ENCODE data around the gene RNF115.

The RNF115 gene

DNA sequence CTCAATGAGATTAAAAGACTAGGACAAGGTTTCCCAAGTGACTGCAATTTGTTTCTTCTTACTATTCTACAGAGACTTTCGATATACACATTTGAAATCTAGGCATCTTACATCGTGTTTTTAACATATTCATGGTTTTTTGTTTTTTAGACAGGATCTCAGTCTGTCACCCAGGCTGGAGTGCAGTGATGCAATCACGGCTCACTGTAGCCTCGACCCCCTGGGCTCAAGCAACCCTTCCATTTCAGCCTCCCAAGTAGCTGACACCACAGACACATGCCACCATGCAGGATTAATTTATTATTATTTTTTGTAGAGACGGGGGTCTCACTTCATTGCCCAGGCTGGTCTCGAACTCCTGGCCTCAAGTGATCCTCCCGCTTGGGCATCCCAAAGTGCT lies 118.3 kb downstream of the RNF115 start:
- no peak for DNase-seq

DNA sequence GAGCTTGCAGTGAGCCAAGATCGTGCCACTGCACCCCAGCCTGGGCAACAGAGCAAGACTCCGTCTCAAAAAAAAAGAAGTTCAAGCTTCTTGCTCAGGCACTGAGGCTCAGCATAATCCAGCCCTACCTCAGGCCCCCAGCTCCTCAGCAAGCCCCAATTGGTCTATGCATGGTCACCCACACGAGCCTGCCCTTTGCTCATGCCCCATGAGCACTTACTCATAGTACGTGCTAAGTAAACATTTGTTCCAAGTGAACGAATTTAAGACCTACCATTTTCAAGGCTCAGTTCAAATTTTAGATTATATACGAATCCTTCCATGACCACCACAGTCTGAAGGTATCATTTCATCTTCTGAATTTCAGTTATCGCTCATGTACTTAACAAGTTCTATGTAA lies 121.1 kb downstream of the RNF115 start:
- no peak for DNase-seq

DNA sequence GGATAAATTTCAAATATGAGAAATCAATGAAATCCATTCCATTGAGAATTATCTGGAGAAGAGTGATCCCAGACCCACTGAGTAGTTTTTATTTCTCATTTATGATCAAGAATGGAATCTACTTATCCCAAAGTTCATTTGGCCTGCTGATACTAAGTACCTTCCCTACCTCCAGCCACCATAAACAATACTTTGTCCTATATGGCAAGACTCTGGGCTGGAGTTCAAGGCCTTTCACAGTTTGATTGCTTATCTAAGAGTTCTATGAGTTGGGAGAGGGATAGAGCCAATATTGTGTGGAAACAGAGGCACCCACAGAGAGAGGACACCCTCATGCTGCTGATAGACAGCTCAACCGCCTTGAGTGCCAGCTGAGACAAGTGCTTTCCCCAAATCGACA lies 121.8 kb downstream of the RNF115 start:
- DNase-seq = no peak

DNA sequence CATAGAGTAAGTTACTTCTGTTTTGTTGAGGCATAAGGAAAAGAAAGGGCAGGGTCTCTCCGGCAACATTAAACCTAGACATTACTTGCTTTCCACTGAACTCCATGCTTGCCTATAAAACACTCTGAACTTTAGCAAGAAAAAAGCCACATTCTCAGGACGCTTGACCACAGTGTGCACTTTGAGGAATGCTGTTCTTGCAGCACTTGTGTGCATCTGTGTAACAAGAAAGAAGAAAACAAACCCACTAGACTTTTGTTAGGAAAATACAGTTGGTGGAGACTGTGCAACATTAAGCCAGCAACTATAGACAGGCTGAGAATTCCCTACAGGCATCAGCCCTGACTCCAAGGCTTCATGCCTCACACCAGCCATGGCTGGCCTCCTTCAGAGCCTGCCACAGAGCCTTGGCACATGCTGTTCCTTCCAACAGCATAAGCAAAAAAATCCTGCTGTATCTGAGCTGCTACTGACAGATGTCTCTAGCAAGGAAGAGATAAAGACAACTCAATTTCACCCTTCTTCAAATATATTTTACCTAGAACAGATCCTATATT lies 122.5 kb downstream of the RNF115 start:
- no peak for DNase-seq

DNA sequence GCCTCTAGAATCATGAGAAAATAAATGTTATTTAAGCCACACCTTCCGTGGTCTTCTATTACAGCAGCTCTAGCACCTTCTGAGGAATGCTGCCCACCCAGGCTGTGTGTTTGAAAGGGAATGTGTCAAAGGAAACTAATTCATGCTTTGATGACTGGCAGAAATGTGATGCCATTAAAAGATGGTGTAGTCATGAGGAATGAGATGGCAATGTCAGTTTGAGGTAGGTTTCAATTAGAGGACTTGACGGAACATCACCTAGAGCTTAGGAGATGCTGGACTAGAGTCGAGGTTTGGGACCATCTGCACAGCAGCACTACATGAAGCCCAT lies 127.3 kb downstream of the RNF115 start:
- no peak for DNase-seq

DNA sequence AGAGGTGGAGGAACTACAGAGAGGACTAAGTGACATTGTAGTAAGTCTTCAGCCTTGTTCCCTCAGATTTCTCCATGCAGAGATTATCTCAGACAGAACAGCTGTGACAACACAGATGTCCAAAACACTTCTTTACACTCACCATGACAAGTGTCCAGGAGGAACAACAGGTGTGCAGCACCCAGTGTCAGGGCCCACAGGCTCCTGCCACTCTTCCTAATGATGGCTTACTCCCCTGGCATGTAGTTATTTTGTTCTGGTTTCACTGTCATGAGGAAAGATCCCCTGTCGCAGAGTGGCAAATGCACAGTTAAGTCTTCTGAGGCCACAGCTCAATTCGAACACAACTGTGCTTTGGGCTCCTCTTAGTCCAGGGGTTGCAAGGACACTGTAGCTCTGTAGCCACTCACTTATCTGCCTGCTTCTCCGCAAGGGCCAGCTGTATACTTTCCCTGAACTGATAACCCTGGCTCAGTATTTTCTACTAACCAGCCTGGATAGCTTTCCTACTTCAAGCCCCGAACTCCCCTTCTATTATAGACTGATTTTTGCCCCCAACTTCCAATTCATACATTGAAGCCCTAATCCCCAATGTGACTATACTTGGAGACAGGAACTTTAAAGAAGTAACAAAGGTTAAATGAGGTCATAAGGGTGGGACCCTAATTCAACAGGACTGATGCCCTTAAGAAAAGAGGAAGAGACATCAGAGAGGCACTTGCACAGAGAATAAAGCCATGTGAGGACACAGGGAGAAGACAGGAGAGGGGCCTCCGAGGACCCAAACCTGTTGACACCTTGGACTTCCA lies 127.9 kb downstream of the RNF115 start:
- no peak for DNase-seq

DNA sequence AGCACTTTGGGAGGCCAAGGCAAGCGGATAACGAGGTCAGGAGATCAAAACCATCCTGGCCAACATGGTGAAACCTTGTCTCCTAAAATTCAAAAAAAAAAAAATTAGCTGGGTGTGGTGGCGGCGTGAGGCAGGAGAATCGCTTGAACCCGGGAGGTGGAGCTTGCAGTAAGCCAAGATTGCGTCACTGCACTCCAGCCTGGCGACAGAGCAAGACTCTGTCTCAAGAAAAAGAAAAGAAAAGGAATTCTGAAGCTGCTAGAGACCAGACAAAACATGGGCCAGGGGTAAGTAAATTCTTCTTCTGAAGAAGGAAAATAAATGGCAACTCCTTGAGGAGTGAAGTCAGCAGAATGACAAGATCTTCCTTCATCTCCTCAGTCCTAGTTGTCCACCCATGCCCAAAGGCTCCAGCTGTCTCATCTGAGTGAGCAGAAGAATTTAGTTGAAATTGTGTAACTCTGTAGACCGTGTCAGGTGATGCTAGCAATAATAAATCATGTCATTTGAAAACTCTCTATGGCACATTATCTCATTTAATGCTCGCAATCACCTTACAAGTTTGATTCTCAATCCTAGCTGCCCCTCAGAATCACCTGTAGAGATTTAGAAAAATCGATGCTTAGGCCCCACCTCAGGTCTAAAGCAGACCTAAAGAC lies 131.0 kb downstream of the RNF115 start:
- DNase-seq = no peak

DNA sequence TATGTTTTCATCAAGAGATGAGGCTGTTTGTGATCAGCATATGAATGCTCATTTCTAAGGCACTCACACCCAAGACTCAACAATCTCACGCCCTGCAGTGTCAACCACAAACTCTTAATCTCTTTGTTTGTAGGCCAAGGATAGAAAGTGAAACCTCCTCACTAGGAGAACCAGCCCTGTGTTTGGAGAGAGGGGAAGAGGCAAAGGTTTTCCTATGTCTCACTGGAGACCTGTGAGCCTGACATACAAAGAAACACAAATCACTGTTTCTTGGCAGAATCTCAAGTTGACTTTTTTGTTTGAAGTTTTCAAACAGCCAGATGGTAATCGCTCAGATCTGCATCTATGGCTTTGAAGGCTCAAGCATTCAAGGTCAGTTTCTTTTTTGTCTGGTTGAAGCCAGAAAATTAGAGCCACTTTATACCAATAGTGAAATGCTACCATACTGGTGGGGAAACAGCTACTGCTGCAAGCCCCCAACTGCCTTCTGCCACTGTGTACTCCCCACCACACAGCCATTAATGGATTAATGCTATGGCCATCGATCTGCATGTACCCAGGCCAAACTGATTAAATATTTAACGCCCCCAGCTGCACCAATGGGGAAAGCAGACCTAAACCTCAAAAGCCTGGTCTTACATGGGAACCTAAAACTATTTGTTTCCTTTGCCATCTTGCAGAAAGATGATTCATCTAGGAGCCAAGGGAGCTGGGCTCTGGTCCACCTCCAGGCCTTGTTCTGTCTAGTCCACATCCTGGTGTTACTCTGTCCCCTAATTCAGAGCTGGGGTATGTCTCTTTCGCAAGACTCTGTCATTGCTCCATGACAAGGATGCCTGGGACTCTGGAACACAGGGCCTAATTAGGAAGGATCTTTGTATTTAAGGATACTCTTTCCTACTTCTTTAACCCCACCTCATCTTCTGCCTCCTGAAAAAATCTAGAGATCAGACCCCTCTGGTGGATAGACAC lies 133.0 kb downstream of the RNF115 start:
- DNase-seq = no peak

DNA sequence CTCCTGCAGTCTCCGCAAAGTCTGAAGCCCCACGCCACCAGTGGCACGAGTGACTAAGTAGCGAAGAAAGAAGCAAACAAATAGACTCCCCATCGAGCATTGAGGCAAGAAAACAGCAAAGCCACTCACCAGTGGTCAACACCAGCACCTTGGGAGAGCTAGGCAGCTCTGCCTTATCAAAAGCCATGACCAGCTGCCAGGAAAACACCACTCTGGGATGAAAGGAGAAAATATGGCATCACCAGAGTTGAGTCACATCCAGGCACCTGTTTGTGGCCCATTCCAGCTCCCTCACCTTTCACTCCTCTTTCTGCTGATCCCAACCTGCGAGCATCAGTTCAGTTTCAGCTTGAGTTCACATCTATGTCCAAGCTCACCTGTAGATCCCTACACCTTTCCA lies 134.0 kb downstream of the RNF115 start:
- no peak for DNase-seq

DNA sequence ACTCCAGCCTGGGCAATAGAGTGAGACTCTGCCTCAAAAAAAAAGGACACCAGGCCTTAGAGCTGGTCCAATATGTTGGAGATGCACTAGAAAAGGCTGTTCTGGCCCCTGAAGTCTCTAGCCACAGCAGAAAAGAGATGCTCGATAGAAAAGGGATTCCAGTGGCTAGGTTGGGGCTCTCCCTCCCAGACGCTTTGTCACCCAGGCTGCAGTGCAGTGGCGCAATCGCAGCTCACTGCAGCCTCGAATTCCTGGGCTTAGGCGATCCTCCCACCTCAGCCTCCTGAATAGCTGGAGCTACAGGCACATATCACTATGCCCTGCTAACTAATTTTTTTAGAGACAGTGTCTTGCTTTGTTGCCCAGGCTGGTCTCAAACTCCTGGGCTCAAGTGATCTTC lies 135.0 kb downstream of the RNF115 start:
- no peak for DNase-seq

All from anterior cingulate cortex (tissue), 58 donors.